ENCODE results near the gene HS3ST5.
"Not testable (repeated sequence)": the region's sequence is repeated elsewhere in the genome, so short reads cannot be mapped to it uniquely, and the experiment has no call there.

The HS3ST5 gene

DNA sequence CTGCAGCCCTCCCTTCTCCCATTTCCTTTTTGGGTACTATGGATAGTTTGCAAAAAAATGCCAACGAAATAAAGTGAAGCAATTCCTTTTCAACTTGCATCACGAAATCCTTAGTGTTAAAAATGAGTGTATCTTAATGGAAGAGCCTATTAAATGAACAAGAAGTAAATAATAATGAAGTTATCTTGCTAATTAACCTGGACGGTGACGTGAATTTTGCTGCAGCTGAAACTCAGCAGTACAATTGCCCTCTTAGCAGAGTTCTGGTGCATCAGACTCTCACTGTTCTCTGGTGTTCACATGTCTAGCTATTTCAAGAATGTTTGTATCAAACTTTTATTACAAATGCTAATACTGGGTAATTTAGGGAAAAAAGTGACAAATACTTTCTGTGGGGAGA is 252.2 kb downstream of the HS3ST5 start:
- DNase-seq (ENCODE audit: low spot score), result peak; percentile 79

DNA sequence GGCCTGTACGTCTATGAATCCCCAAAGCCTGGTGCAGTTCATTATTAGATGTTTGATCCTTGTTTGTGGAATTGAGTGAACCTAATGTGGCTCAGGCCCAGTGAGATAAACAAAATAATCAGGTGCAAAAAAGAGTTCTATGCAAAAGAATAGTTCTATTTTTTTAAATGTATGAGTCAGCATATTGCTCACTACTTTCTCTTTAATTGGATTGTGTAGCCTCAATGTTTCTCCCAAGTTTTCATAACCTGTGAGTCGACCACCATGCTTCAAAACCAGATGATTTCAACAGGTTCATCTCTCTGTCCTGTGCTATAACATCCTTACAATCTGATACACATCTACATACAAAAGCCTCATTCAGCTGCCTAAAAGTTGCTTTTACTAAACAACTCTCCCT is 255.3 kb downstream of the HS3ST5 start:
- no peak for DNase-seq (ENCODE audit: low spot score)

DNA sequence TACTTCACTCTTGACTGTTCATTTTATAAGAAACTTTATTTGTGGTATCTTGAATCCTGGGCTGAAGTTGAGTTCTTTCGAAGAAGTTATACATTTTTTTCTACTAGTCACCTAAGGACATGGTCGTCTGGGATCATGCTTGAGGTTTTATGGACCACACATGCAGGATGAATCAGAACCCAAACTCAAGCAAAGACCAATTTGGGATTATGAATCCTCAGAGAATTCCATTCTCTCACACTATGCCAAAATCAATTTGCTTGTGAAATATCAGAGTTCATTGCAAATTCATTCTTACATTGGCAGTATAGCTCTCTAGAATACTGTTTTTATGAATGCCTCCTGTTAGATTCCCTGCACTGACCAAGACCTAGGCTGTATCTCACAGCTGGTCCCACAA is 257.6 kb downstream of the HS3ST5 start:
- DNase-seq (ENCODE audit: low spot score), result no peak

DNA sequence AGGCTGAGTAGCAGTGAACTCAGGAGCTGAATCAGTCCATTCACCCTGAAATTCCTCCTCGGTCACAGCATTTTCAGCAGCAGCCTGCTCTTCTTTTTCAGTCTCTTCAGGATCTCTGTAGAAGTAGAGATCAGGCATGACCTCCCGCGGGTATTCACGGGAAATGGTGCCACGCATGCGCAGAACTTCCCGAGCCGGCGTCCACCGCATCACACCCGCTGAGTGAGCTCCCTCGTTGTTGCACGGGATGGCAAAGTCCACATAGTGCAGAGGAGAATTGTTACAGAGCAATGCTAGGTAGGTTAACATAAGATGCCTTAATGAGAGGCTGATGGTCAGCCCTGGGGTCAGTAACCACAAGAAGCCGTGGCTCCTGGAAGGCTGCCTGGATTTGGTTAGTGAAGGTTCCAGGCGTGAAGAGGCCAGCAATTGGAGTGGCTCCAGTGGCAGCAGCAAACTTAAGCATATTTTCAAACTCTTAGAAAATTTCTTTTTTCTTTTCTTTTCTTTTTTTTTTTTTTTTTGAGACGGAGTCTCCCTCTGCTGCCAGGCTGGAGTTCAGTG is 258.4 kb downstream of the HS3ST5 start:
- no peak for DNase-seq (ENCODE audit: low spot score)

DNA sequence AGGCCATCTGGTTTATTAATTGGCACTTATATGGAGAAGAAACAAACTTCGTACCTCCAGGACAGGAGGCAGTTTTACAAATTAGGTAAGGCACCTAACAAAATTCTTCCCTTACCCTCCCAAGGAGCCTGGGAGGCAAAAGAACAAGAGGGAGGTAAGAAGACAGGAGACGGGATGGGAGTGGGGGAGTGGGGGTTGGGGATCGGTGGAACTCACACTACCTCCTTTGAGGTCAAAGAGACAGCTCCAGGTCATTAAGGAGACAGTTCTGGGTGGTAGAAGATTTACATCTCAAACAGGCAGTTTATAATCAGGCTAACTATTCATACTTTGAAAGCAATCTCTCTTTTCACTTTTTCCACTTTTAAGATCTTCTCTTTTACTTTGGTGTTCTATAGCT is 259.6 kb downstream of the HS3ST5 start:
- DNase-seq (ENCODE audit: low spot score), result no peak

DNA sequence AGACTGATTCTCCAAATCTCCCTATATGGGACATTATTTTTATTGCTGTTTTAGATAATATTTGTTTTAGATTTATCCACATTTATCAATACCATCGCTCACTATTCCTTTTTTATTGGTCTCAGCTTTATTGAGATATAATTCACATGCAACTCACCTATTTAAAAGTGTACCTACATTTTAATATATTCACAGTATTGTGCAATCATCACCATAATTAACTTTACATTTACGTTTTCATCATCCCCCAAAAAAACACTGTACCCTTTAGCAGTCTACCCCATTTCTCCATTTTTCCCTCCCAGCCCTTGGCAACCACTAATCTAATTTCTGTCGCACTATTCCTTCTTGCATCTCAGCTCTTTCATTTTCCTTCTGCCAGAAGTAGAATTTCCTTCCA is 261.1 kb downstream of the HS3ST5 start:
- DNase-seq (ENCODE audit: low spot score), result no peak

DNA sequence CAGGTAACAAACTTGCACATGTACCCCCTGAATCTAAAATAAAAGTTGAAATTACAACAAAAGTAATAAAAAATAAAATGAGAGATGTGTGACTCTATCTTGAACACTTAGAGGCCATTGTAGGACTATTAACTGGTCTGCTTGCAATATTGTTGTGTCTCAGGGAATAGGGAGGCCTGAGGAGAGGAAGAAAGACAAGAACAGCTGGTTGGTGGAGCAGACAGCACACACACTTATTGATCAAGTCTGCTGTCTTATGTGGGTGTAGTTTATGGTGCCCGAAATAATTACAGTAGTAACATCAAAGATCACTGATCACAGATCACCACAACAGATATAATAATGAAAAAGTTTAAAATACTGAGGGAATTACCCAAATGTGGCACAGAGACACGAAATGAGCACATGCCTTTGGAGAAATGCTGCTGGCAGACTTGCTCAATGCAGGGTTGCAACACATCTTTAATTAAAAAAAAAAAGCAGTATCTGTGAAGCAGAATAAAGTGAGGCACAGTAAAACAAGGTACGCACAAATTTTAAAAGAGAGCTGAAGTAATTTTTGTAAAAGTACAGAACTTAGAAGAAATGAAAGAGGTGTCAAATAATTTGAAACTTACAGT is 261.8 kb downstream of the HS3ST5 start:
- DNase-seq (ENCODE audit: low spot score), result no peak

DNA sequence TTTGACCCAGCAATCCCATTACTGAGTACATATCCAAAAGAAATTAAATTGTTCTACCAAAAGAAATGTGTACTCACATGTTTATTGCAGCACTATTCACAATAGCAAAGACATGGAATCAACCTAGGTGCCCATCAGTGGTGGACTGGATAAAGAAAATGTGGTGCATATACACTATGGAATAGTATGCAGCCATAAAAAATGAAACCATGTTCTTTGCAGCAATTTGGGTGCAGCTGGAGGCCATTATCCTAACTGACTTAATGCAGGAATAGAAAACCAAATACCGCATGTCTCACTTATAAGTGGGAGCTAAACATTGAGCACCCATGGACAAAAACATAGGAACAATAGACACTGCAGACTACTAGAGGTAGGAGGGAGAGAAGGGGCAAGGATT is 262.4 kb downstream of the HS3ST5 start:
- DNase-seq (ENCODE audit: low spot score), result not testable (repeated sequence)

DNA sequence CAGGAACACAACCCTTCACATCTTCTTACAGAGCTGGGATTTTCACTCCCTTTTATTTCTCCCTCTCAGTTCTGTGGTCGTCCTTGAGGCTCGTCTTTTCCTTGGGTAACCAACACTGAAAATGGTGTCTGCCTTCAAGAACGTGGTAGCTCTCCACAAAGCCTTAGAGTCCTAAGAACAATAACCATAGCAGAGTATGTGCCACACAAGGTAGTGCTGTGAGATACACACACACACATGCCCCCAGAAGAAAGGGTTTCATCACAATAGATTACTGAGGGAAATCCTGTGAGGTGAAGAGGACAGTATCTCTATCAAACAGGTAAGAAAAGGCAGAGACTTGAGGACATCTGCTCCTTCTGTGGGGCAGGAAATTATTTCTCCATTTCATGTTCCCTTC is 267.0 kb downstream of the HS3ST5 start:
- no peak for DNase-seq (ENCODE audit: low spot score)

DNA sequence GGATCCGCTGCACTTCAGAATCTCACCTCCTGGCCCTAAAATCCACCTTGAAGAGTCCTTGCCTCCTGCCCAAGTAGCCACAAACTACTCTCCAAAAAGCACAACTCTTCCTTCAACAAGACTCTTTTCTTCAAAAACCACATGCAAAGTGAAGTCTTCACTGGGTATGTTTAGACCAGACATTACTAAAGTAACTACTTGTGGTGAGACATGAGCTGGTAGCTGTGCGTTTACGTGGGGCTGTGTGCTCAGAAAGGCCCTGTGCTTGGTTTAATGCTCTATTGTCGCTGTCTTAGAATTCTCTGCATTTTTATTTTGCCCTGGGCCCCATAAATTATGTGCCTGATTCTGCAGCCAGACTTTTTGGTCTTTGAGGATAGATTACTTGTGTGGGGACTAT is 267.5 kb downstream of the HS3ST5 start:
- DNase-seq (ENCODE audit: low spot score), result no peak

DNA sequence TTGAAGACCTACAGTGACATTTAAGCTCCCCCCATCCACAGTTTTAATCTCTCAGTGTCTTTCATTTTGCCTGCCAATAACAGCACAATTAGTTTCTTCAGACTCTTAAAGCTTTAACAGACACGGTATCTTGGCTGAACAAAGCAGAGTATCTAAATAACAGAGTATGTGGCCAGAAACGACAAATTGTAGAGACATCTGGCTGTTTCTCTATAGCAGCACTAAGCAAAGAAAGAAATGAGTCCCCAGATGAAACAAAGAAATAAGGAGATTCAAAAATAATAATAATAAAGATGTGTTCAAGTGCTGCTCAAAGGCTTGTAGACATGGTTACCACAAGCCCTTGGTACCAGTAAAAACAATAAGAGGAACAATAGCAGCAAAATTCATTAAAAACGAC is 274.1 kb downstream of the HS3ST5 start:
- no peak for DNase-seq (ENCODE audit: low spot score)

DNA sequence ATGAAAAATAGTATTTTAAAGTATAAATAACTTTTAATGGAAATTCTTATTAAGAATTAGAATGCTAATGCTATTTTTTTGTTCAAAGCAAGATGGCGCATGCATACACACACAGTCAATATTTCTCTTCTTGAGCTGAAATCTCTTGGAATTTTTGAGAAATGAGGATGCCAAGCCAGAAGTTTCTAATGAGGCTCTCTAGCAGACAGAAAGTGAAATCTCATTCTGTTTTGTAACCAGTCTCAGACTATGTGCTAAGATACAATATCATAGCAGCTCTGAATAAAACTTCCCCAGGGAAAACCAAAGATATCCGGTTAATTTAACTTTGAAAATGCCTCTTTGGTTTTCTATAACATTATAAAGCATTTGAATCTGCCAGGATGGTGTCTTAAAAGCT is 274.7 kb downstream of the HS3ST5 start:
- DNase-seq (ENCODE audit: low spot score), result no peak

DNA sequence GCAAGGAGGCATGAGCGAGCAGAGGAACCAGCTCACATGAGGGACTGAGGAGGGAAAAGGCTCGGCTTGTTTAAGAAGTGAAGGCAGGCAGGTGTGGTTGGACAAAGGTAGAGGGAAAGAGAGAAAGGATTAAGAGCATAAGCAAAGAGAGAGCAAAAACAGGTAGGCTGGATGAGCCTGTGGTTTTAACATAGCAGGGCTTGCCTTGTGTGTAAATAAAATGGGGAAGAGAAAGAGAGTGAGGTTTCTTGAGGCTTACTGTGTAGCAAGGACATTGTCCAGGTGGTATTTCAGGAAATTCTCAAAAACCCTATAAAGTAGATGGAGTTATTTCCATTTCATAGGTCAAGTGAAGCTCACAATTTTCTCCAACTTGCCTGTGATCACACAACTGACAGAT is 278.0 kb downstream of the HS3ST5 start:
- DNase-seq (ENCODE audit: low spot score), result no peak

DNA sequence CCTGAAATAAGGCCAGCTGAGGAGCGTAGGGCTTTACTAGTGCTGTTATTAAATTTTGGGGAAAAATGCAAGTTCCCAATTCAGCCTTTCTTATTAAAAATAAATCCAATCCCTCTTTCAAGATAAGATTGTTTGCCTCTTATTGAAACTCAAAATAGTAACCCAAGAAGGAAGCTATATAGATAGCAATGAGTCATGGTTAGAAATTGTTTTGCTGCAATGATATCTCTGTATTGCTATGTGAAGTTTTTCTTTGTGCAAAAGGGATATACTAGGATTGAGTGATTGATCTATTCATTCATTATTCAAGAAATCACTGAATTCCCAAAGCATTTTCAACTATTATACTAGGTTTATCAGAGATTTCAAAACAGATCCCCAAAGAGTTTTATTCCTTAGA is 278.9 kb downstream of the HS3ST5 start:
- no peak for DNase-seq (ENCODE audit: low spot score)

DNA sequence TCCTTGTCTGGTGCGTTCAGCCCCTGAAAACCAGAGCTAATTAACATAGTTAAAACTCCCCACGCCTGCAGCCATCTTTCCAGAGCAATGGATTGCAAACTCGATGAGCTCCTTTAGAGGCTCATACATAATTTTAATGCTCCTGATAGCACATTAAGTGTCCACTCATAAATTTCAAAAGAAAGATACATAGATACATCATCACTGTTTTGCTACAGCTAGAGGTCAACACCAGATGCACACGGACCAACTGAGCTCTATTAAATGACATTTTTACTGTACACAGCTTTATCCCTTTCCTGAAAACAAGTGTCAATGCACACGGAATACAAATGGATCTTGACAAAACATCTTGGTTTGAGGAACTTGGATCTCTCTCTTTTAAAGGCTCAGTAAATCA is 280.6 kb downstream of the HS3ST5 start:
- DNase-seq (ENCODE audit: low spot score), result no peak

DNA sequence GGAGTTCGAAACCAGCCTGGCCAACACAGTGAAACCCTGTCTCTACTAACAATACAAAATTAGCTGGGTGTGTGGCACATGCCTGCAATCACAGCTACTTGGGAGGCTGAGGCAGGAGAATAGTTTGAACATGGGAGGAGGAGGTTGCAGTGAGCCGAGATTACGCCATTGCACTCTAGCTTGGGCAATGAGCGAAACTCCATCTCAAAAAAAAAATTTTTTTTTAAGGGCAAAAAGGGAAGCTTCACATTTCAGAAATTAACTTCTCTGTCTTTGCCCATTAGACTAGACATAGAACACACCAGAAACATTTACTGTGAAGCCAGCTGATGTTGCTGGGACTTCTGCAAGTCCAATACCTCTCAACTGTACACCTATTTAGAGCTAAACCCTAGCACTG is 281.1 kb downstream of the HS3ST5 start:
- DNase-seq (ENCODE audit: low spot score), result no peak

DNA sequence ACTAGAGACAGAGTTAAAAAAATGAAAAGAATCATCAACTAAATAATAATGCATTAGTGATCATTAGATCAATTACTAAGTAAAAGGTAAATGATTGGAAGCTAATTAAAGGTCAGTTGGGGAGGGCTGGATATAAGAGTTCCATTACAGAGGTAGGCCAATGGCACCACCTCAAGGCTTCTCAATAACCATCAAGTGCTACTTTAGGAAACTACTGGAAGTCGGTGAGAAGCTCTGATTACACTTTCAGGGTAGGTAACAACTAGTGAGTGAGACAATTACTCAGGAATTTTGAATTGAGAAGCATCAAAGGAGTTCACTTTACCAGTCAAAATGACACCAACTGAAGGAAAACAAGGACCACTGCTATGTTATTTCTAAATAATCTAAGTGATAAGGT is 281.7 kb downstream of the HS3ST5 start:
- no peak for DNase-seq (ENCODE audit: low spot score)

DNA sequence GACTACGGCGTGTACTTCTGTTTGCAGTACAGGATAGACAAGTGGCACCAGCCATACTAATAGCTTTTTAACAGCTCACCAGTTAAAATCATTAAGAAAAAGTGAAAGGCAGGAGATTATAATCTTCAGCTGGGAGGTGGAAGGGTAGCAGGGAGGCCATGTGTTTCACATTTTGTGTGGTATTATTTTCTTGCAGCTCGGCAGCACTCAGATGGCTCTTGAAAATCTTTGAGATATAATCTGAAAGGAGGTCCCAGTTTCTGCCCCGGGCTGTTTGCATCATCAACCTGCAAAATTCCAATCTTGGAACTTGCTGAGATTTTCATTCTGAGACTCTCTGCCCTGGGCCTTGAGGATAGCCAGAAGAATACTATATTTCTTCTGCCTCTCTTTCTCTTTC is 284.4 kb downstream of the HS3ST5 start:
- no peak for DNase-seq (ENCODE audit: low spot score)

DNA sequence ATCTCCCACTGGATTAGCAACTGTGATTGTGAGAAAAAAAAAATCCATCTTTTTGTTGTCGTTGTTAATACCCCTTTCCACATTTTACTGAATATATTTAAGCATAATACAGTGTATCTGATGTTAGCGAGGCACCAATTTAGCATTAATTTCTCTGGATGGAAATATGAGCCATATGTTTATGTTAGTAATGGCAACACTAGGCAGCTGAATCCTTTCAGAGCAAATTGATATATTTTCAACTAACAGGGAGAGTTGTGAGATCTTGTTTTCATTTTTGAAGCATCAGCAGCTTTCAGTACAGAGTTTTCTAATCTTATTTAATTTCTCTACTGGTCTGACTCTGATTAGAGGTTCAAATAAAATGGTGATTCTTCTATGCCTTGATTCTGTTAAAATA is 287.1 kb downstream of the HS3ST5 start:
- no peak for DNase-seq (ENCODE audit: low spot score)

DNA sequence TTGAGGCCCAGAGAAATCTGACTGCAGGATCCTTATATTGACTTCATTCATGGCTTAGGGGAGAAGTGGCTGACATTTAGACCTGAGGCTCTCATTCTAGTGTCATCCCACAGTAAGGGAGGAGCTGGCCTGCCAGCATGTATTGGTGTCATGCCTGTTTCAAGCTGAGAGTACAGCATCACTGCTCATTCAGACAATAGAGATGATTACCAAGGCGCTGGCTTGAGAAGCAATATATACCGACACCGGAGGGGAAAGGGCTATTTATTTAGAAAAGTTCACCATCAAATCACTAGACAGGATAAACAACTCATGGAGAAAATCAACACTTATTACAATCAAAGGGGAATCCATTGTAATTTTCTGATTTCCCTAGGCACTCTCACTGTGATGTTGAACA is 287.5 kb downstream of the HS3ST5 start:
- peak; percentile 68 for DNase-seq (ENCODE audit: low spot score)

DNA sequence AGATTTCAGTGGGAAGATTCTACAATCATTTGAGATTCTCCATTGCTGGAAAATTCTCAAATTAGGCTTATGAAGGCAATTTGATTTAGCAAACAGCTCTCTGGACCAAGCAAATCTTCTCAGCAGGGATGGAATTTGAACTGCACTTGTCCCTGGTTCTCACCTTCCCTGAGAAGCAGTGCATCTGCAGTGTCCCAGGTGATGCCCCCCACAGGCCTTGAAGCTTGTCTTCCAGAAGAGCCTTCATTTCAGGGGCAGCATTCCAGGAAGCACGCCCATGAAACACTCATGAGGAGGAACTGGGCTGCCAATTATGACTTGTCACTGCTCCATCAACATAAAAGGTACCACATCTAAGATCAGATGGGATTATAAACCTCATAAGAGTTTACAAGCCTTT is 289.0 kb downstream of the HS3ST5 start:
- DNase-seq (ENCODE audit: low spot score), result no peak

DNA sequence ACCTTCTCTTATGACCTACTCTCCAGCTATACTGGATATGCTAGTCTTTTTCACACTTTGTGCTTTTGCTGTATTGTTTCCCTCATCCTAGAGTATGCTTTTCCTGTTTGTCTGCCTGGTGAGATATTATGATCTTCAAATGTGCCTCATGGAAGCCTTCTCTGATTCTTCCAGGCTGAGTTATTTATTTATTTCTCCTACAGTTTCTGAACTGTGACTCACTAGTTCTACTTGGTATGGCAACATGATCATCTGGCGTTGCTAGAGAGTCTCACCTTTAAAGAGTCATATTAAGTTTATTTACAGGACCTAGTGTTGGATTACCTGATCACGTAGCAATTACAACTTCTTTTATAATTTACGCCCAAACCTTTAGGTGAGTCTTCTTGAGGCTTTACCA is 290.7 kb downstream of the HS3ST5 start:
- no peak for DNase-seq (ENCODE audit: low spot score)

DNA sequence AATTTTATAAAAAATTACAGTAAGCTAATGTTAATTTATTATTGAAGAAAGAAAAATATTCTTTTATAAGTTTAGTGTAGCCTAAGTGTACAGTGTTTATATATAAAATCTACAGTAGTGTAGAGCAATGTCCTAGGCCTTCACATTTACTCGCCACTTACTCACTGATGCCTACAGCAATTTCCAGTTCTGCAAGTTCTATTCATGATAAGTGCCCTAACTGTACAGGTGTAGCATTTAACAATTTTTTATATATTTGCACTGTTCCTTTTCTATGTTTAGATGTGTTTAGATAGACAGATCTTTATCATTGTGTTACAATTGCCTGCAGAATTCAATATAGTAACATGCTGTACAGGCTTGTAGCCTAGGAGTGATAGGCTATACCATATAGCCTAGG is 291.8 kb downstream of the HS3ST5 start:
- no peak for DNase-seq (ENCODE audit: low spot score)

DNA sequence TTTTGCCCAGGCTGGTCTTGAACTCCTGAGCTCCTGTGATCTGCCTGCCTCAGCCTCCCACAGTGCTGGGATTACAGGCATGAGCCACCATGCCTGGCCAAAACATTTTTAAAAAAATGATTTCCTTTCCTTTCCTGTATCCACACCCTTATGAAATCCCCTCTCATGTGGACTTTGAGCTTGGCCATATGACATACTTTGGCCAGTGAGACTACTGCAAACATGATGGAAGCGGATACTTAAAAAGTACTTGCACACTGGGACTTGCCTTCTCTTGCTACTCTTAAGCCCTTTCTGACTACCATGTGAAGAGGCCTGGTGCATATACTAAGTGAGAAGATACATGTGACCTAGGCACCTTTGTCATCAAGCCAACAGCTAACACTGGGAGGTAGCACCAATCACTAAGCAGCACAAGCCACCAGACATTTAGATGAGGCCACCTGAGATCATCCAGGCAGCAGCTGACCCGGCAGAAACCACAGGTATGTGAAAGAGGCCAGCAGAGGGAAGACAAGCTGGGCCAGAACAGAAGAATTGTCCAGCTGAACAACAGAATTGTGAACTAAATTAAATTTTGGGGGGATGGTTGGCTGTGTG is 293.4 kb downstream of the HS3ST5 start:
- DNase-seq (ENCODE audit: low spot score), result no peak
